ENCODE measurements around the gene IFNL2.

DNA sequence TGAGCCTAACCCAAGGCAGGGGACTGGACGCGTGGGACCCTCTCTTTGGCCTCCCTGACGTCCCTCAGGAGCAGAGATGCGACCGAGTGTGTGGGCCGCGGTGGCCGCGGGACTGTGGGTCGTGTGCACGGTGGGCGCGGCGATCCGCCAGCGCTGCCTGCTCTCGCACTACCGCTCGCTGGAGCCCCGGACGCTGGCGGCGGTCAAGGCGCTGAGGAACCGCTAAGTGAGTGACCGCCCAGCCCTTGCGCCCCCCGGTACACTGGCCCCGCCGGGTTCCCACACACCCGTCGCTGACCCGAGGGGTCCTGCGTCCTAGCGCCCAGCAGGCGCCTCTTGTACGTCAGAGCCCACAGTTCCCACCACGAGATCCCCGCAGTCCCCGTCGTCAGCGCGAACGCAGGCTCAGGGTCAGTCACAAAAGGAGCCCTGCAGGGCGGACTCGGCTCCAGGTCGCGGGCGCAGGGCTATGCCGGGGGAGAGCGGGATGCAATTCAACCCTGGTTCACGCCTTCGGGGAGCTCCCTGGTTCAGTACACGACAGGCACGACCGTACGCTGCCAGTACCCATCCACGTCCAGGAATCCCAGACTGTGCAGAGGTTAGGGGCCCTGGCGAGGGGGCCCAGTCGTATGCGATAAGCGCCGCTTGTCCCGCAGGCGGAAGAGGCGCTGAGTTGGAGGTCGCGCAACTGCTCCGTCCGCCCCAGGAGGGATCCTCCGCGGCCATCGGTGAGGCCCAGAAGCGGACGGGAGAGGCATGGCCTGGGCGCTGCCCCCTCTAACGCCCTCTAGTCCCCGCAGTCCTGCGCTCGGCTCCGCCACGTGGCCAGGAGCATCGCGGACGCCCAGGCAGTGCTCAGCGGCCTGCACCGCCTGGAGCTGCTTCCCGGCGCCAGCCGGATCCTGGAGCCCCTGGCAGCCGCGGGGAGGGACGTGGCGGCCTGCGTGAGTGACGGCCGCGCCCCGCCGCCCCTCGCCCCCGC is 3.6 kb upstream of the IFNL2 start:
- TF ChIP-seq, protein P1, sequence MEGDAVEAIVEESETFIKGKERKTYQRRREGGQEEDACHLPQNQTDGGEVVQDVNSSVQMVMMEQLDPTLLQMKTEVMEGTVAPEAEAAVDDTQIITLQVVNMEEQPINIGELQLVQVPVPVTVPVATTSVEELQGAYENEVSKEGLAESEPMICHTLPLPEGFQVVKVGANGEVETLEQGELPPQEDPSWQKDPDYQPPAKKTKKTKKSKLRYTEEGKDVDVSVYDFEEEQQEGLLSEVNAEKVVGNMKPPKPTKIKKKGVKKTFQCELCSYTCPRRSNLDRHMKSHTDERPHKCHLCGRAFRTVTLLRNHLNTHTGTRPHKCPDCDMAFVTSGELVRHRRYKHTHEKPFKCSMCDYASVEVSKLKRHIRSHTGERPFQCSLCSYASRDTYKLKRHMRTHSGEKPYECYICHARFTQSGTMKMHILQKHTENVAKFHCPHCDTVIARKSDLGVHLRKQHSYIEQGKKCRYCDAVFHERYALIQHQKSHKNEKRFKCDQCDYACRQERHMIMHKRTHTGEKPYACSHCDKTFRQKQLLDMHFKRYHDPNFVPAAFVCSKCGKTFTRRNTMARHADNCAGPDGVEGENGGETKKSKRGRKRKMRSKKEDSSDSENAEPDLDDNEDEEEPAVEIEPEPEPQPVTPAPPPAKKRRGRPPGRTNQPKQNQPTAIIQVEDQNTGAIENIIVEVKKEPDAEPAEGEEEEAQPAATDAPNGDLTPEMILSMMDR (conservative IDR thresholded peaks at IDR 0.05 in 1 of 2, IDR thresholded peaks at IDR 0.05 in 1 of 2; ENCODE audit: low read depth in 1 of 2, low read length in 2 of 2), result no peak
- peak; percentile 72 for TF ChIP-seq EZH2 (IDR thresholded peaks at IDR 0.05; ENCODE audit: low read length, missing control alignments)
